Esophagus muscularis mucosa (tissue), 4 donors: Measurements from ENCODE around the gene CERS2. TPM values are rescaled to one million over a fixed set of nuclear protein-coding genes. Genes with fewer than 3 reads are reported as not detected.

Source experiments
- DNase-seq: peaks from one replicate; pipeline ENCODE4 v3.0.0-alpha.2; 2017; ENCODE audit errors: extremely low spot score
- H3K27ac ChIP-seq, 4 donors: fragments of 200-600 bp; sonication (generic); replicated peaks in 1 of 4; 1 replicate in 3 of 4; 2 replicates in 1 of 4; pipeline ENCODE4 v1.5.1; 2016 to 2019; ENCODE audit warnings: mild to moderate bottlenecking in 1 of 4
- H3K27me3 ChIP-seq, 4 donors: fragments of 200-600 bp; sonication (generic); one replicate each; pipeline versions ENCODE4 v1.5.1 to v1.6.0; 2016 to 2019
- H3K36me3 ChIP-seq, 4 donors: fragments of 200-600 bp; sonication (generic); one replicate each; pipeline ENCODE4 v1.5.1; 2016 to 2019
- H3K4me1 ChIP-seq, 4 donors: fragments of 200-600 bp; sonication (generic); one replicate each; pipeline ENCODE4 v1.5.1; 2016 to 2019
- H3K4me3 ChIP-seq, 4 donors: fragments of 200-600 bp; sonication (generic); 1 replicate in 2 of 4; 2 replicates in 2 of 4; pipeline ENCODE4 v1.5.1; 2016 to 2019; ENCODE audit warnings: mild to moderate bottlenecking in 4 of 4, moderate library complexity in 1 of 4
- H3K9me3 ChIP-seq, 4 donors: fragments of 200-600 bp; sonication (generic); 1 replicate in 3 of 4; 2 replicates in 1 of 4; pipeline ENCODE4 v1.5.1; 2016 to 2019
- EP300 ChIP-seq: sonication (generic); formaldehyde crosslinking; IDR thresholded peaks from one replicate; pipeline ENCODE4 v1.6.1; 2017; ENCODE audit warnings: antibody characterized with exemption
- POLR2A ChIP-seq: fragments of 450-650 bp; IDR thresholded peaks from one replicate; pipeline ENCODE4 v1.6.1; 2017; ENCODE audit warnings: antibody characterized with exemption, moderate library complexity, mild to moderate bottlenecking, low read depth
- POLR2AphosphoS5 ChIP-seq, 2 donors: sonication (generic); formaldehyde crosslinking; IDR thresholded peaks; one replicate each; pipeline ENCODE4 v1.6.1; 2017; ENCODE audit warnings: antibody characterized with exemption in 2 of 2
- WGBS: methylation state at CpG from one replicate; pipeline ENCODE4 v1.1.5; 2018; 5-methylcytosine and 5-hydroxymethylcytosine counted together
- intact Hi-C: fragments of 100-400 bp; cut with DNase I; formaldehyde crosslinking; loops from one replicate; pipeline ENCODE4 v1.15.1; 2023
- total RNA-seq, 4 donors: library from RNA; depleted of rRNA; stranded (reverse); fragments of >200 nt; gene quantifications; one replicate each; pipeline versions ENCODE4 v1.1.0 to v1.2.1, GENCODE V29; 2016
- TF ChIP-seq, protein P1 (sequence below), 3 experiments: fragments of 200-600 bp in 2 of 3; fragments of 450-650 bp in 1 of 3; sonication (generic) in 2 of 3; IDR thresholded peaks; one replicate each; pipeline ENCODE4 v1.5.1; 2017 to 2019; ENCODE audit warnings: antibody characterized with exemption in 3 of 3, mild to moderate bottlenecking in 2 of 3, moderate library complexity in 1 of 3

Gene CERS2
- total RNA-seq, 4 donors from 2014 or later = 91.8 to 130 (median 117) TPM

DNA sequence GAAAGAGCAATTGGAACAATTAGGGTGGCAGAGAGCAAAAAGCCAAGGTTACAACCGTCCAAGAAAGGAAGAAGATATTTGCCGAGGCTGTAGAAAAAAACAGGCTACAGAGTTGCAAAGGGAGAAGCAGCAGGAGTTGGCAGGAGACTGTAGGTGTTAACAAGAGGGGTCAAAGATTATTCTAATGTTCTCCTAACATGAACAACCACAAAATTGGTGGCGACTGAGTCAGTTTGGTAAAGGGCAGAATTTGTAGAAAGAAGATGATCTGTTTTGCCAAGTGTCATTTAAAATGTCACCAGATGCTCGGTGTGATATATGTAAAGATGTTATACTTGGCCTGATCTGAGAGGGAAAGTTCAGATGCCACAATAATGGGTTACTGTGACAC, 33.2 kb upstream of the CERS2 start:
- H3K36me3 ChIP-seq = peaks cover 0 to 3% (median under 1%) of the 10 kb centered on the region in 4 donors
- no peaks in the 10 kb centered on the region for H3K9me3 ChIP-seq
- 7% methylated on average over 4 of the region's 4 CpGs for WGBS
- peak overlapping the region; percentile 66 to 80 (median 70) for H3K4me3 ChIP-seq
- no peaks in the 10 kb centered on the region for H3K27me3 ChIP-seq
- peaks cover 54 to 84% (median 81%) of the 10 kb centered on the region in 4 donors for H3K4me1 ChIP-seq
- intact Hi-C loops = loop anchor here (10.0 kb wide), 1 partner anchor 313 kb away; the partner anchor contains the start of gene GOLPH3L
- DNase-seq = no peak
- peak overlapping the region; percentile 81 to 91 (median 87) for H3K27ac ChIP-seq
- TF ChIP-seq POLR2A (no peak), POLR2AphosphoS5 (IDR thresholded peaks at IDR 0.05) (no peak), EP300 (no peak)
- TF ChIP-seq, protein P1, sequence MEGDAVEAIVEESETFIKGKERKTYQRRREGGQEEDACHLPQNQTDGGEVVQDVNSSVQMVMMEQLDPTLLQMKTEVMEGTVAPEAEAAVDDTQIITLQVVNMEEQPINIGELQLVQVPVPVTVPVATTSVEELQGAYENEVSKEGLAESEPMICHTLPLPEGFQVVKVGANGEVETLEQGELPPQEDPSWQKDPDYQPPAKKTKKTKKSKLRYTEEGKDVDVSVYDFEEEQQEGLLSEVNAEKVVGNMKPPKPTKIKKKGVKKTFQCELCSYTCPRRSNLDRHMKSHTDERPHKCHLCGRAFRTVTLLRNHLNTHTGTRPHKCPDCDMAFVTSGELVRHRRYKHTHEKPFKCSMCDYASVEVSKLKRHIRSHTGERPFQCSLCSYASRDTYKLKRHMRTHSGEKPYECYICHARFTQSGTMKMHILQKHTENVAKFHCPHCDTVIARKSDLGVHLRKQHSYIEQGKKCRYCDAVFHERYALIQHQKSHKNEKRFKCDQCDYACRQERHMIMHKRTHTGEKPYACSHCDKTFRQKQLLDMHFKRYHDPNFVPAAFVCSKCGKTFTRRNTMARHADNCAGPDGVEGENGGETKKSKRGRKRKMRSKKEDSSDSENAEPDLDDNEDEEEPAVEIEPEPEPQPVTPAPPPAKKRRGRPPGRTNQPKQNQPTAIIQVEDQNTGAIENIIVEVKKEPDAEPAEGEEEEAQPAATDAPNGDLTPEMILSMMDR (IDR thresholded peaks at IDR 0.05) = no peak

GRCh38 chr1:151006327-151007052, 31.9 kb upstream of the CERS2 start, which contains the start of gene MINDY1:
MINDY1 (minus strand) TSS chr1:151006902; CDS start chr1:151002617, 4,285 bp downstream.
- no peaks in the 10 kb centered on the region for H3K9me3 ChIP-seq
- TF ChIP-seq, protein P1 (IDR thresholded peaks at IDR 0.05) = peak in 2 of 3 experiments; percentile 50 to 68
- TF ChIP-seq POLR2AphosphoS5 (IDR thresholded peaks at IDR 0.05) = peak; percentile 83 to 93
- no peak for TF ChIP-seq EP300
- intact Hi-C loops = loop anchor here (10.0 kb wide), 1 partner anchor 312 kb away; the partner anchor contains the start of gene GOLPH3L
- peak within 1 kb of the TSS; percentile 62 to 80 (median 70) for H3K4me3 ChIP-seq
- H3K27ac ChIP-seq = peak within 1 kb of the TSS; percentile 81 to 91 (median 87)
- no peak for DNase-seq
- peaks cover 64 to 93% (median 83%) of the 10 kb centered on the region in 4 donors for H3K4me1 ChIP-seq
- H3K36me3 ChIP-seq = peaks cover 0 to 14% (median 11%) of the 10 kb centered on the region in 4 donors
- no peaks in the 10 kb centered on the region for H3K27me3 ChIP-seq
- under 1% methylated on average over 18 of the region's 18 CpGs for WGBS

DNA sequence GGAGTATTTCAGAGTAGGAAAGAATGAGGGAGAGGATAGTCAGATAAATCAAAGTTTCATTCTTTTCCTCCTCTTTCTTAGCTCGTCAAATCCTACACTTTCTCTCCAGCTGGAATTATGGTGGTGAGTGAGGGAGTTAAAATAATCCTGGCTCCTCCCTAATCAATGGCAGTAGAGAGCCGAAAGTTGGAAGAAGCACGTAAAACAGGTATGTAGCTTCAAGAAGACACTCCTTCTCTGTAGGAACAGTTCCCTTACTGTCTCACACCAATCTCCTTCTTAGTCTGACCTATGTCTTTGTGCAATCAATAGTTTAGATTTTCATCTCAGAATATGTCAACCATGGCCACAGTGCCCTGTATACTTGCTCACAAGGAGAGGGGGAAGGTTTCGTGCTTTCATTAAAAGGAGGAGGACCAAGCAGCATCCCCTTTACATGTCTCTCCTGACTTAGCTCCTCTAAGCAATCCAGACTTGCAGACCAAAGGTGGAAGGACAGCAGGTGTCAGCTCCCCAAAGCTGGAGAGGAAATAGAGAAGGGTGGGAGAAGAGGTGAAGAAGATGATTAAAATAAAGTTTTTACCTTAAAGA, 31.2 kb upstream of the CERS2 start:
- TF ChIP-seq POLR2A (no peak), POLR2AphosphoS5 (IDR thresholded peaks at IDR 0.05) (no peak), EP300 (no peak)
- TF ChIP-seq, protein P1 (IDR thresholded peaks at IDR 0.05) = no peak
- Histone ChIP-seq H3K36me3 (peaks cover 0 to 20% (median 16%) of the 10 kb centered on the region in 4 donors), H3K4me1 (peaks cover 64 to 88% (median 80%) of the 10 kb centered on the region in 4 donors), H3K9me3 (no peaks in the 10 kb centered on the region), H3K4me3 (peak overlapping the region; percentile 62 to 75 (median 64)), H3K27ac (peak overlapping the region; percentile 81 to 91 (median 87)), H3K27me3 (no peaks in the 10 kb centered on the region)
- no peak for DNase-seq
- 5% methylated on average over 4 of the region's 4 CpGs for WGBS
- intact Hi-C loops = loop anchor here (10.0 kb wide), 1 partner anchor 311 kb away; the partner anchor contains the start of gene GOLPH3L

DNA sequence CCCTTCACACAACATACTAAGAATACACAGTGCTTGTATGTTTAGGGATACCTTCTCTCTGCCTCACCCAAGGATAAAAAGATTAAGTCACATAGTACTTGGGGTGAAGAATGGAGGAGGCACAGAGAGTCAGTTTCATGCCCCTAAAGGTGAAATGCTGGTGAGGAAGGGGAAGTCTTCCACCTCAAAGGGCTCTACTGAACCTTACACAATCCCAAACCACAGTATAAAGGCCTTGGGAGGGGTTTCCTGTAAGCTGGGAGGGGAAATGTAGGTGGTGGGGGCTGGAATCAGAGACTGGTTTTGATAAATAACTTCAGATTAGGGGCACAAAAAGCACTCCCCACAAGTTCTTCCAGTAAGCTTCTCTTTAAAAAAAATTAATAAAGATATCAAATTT, 28.5 kb upstream of the CERS2 start:
- H3K36me3 ChIP-seq = peaks cover 15 to 46% (median 37%) of the 10 kb centered on the region in 4 donors
- DNase-seq = no peak
- TF ChIP-seq POLR2AphosphoS5 (IDR thresholded peaks at IDR 0.05) = no peak
- TF ChIP-seq, protein P1 (IDR thresholded peaks at IDR 0.05) = no peak
- TF ChIP-seq POLR2A = no peak
- TF ChIP-seq EP300 = no peak
- H3K9me3 ChIP-seq = no peaks in the 10 kb centered on the region
- intact Hi-C loops = loop anchor here (10.0 kb wide), 1 partner anchor 308 kb away; the partner anchor contains the start of gene GOLPH3L
- peak overlapping the region; percentile 62 to 75 (median 64) for H3K4me3 ChIP-seq
- peak overlapping the region in 3 of 4 donors; percentile 8 to 39 (median 26) for H3K27ac ChIP-seq
- peaks cover 51 to 65% (median 59%) of the 10 kb centered on the region in 4 donors for H3K4me1 ChIP-seq
- no peaks in the 10 kb centered on the region for H3K27me3 ChIP-seq
